NCI-H128 (cell line): Measurements from ENCODE around the gene PRRC2B.
A peak's percentile ranks its signal among the peaks of the same experiment; 100 is the strongest.

Source experiments
- DNase-seq: peaks from one replicate; lab custom pipeline; 2025; ENCODE audit not compliant: unreplicated experiment; lab: John Stamatoyannopoulos, UW

The PRRC2B gene

DNA sequence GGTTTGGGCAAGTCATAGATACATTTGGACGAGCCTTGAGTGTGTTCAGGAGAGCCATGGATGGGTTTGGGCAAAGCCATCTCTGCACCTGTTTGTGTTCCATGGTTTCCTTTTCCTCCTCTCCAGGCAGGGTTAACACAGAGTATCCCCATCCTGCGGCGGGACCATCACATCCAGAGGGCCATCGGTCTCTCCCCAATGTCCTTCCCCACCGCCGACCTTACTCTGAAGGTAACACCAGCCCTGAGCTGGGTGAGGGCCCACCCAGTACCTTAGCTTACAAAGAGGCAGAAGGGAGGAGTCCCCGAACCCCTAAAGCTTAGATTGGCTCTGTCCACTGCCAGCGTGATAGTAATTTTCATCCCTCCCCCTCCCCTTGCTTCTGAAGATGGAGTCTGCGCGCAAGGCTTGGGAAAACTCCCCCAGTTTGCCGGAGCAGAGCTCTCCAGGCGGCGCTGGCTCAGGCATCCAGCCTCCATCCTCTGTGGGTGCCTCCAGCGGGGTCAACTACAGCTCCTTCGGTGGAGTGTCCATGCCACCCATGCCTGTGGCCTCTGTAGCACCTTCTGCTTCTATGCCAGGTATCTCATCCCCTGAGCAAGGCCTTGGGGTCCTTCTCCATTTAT is 90.8 kb downstream of the PRRC2B start:
- no peak for DNase-seq

DNA sequence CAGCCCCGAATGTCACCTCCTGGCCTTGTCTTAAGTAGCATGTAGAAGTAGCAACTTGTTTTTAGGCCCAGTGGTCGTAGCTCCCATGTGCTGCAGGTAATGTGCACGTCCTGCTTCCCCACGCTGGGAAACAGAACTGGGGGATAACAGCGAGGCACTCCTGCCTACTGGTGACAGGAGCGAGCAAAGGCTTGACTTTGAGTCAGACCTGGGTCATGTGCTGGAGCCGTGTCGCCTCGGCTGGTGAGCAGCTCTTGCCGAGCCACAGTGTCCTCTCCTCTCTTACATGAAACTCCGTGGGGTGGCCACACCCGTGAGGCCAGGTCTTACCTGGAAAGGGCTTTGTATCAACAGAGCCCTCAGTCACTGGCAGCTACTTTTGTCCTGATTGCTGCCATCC is 91.3 kb downstream of the PRRC2B start:
- DNase-seq = no peak

DNA sequence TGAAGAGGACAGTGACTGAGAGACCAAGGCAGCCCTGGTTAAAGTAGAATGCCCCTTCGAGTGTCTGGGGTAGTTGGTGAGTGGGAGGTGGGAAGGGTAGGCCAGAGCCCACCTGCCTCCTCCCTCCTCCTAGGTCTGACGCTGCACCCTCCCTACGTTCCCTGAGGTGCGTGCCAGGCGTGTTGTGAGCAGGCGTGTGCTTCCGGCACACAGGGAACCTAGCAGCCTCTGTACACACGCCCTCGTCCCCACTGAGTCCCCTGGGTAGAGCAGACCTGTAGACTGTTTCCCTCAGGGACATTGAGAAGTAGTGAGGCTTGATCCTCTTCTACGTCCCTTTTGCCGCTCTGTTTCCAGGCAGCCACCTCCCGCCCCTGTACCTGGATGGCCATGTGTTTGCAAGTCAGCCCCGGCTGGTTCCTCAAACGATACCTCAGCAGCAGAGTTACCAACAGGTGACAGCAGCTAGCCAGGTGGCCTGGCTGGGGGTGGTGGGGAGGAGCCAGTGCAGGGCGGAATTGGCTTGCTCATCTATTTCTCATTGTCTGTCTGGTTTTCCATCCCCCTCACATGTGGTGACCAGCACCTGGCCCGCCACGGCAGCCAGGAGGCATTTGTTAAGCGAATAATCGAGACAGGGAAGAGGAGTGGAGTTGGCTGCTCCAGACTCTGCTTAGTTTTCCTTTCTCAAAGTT is 92.0 kb downstream of the PRRC2B start:
- no peak for DNase-seq

DNA sequence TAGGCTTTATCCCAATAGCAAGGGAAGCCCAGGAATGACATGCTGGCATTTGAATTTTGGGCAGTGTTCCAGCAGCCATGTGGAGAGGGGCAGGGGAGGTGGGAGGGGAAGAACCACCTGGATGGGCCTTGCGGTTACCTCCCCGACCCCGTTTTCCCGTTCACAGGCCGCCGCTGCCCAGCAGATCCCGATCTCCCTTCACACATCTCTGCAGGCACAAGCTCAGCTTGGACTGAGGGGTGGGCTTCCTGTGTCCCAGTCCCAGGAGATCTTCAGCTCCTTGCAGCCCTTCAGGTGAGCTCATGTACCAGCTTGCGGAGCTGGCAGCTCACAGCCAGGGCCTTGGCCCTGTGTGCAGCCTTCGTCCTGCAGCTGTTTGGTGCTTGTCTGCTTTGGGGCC is 93.1 kb downstream of the PRRC2B start:
- no peak for DNase-seq

DNA sequence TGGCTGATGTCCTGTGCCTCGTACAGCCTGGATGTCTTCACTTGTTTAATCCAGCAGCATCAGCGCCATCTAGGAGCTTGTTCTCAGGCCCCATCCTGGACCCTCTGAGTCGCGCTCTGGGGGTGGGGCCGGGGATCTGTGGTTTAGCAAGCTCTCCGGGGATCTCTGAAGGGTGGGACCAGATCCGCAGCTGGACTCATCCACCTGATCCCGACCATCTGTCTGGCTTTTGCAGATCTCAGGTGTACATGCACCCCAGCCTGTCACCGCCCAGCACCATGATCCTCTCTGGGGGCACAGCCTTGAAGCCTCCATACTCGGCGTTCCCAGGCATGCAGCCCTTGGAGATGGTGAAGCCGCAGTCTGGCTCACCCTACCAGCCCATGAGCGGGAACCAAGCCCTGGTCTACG is 93.7 kb downstream of the PRRC2B start:
- no peak for DNase-seq

DNA sequence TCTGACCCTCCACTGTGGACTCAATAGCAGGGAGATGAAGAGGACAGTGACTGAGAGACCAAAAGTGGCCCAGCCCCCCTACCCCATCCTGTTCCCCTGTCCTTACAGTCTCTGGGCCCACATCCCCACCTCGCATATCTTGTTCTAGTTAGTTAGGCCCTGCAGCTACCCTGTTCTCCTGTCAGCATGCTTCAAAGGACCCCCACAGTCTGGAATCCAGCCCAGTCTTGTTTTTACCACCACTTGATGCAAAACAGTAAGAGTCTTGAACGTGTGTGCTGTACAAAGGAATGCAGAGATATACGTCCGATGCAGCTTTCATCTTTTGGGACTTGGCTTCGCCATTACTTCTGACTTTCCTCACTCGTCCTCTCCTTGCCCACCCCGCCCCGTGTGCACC is 96.6 kb downstream of the PRRC2B start:
- no peak for DNase-seq

DNA sequence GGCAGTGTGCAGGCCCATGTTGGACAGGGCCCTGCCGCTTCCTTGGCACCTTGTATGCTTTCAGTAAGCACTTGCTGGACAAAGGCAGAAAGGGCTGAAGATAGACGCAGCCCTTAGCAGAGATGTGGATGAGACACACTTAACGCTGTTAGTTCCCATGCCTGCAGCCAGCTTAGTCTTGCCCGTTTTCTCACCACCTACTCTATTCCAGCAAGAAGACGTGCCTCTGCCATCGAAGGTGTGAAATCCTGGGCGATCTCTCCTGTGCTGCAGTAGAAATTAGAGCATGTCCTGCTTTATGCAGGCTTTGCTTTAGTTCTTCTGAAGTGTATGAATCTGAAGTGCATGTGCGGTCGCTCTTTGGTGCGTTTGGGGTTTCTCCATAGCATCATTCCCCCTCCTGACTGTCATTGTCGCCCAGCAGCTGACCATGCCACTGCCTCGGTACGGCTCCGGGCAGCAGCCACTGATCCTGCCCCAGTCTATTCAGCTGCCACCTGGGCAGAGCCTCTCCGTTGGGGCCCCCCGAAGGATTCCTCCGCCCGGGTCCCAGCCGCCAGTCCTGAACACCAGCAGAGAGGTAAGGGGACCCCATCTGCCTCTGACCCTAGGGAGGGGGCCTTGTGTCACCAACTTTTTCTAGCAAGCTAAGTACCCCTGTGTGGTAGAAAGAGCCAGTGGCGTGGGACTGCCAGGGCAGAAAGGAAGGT is 97.3 kb downstream of the PRRC2B start:
- no peak for DNase-seq

DNA sequence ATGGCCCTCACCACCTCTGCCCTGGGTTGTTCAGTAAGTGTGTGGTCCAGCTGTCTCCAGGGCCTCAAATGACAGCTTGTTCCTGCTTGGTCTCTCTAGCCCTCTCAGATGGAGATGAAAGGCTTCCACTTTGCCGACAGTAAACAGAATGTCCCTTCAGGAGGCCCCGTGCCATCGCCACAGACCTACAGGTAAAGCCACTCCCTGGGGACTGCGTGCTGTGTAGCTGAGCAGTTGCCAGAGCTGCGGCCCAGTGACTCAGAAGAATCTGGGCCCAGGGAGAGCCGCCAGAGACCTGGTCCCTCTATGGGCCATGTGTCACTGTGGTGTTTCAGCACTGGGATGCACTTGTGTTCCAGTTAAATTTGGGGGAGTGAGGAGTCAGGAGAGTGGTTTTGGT is 98.2 kb downstream of the PRRC2B start:
- no peak for DNase-seq

DNA sequence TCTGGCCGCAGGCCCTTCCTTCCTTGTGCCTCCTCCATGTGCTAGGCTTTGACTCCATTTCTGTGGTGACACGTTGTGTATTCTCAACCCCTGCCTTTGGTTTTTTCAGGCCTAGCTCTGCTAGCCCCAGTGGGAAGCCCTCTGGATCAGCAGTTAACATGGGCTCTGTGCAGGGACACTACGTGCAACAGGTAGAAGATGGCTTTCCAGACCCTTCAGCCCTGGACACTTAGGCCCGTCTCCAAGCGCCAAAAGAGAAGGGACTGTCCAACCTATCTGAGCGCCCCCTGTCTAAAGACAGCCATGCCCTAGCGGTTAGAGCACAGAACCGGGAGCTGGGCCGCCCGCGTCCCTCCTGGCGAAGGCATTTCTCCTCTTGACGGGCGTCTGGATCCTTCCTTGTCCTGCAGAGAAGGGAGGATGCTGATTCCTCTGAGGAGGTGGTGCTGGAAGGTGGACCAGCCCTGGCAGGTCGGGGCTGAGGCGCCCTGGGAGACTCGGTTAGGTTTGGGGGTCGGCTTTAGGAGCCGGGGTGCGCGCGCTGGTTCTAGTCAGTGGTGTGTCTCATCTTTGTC is 100.5 kb downstream of the PRRC2B start:
- DNase-seq = no peak

DNA sequence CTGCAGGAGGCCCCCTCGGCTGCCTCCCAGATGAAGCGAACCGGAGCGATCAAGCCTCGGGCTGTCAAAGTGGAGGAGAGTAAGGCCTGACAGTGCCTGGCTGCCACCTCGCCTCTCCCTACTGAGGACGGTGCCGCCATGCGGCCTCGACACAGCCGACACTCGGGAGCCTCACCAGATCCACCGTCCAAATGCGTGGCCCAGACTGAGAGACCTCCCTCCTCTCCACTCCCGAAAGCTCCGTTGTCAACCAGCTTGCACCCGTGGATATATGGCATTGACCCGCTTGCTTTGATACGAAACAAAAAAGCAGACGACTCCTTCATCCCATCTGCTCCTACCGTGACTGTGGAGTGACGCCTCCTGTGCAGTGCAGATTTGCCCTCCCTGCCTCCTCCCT is 101.9 kb downstream of the PRRC2B start:
- no peak for DNase-seq

DNA sequence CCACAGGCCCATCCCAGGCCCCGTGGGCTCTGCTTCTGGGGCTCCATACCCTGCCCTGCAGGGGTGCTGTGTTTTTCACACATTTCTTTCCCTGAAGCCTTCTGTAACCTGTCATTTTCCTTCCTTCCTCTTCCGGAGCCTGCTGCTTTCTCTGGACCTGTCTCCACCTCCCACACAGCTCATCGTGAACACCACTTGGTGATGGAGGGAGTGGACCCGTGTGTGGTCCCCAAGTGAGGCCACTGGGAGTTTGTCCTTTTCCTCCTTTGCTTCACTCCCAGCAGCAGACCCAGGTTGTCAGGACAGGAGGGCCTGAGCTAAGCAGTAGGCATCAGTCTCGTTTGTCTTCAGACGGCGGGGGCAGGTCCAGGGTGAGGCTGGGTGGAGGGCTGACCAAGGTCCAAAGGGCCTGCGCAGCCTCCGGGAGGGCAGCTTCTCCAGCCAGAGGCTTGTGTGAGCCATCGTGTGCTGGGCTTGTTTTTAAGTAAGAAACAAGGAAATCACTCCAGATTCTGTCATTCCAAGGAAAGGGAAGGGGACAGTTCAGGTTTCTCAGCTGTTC is 103.0 kb downstream of the PRRC2B start:
- no peak for DNase-seq

DNA sequence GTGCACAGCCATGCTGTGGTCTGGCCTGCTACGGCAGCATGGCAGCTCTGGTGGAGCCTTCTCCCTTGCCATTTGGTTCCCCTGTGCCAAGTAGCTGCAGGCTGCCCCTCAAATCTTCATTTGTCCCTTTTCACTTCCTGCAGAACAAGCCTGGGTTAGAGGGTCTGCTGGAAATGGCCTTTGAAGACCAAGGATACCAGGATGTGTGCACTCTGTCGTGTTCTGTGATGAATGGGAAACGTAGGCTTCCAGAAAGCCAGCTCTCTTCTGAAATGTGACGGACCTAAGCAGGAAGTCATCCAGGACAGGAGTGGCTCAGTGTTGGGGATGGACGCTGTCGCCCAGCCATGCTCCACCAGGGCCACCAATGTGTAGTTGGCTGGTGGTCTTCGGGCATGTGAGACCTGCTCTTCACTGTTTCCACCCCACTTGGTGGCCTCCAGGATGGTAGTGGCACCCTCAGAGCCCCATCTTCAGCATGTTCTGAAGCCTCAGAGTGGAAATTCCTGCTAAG is 105.4 kb downstream of the PRRC2B start:
- no peak for DNase-seq

DNA sequence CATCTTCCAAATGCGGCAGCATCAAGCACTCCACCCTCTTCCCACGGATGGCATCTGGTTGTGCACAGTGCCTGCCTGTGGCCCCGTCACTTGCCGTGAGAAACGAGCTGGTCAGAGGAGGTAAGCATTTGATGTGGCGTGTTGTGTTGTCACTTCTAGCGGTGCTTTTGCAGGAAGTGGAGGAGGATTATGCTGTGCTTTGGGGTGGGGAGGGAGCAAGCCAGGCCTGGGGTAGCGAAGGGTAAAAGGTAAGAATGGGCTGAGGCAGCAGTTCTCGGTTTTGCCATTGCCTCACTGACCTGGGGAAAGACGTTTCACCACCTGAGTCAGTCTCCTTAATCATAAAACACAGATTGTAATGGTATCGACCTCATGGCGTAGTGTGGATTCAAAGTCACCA is 106.5 kb downstream of the PRRC2B start:
- DNase-seq = no peak

DNA sequence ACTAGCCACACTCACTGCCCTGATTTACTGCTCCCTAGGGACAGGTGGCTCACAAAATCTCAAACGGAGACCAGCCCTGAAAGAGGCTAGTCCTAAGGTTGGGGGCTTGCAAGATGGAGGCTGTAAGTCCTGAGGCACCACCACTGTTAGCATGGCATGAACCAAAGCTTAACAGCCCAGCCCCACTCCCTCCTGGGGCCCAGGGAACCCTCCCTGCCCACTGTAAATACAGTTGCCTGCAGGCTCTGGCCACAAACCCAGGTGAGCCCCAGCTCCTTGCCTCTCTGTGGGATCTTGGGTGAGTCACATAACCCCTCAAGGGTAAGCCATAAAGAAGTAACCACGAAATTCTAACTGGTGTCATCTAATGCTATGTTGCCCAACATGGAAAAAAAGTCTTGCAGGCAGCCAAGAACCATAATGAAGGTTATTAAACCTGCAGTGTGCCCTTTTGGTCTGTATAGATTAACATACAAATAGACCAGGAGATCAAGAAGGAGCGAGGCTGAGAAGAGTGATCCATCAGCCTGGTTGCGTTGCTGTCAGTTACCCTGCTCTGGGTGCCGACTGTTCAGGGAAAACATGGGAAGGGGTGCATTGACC is 107.2 kb downstream of the PRRC2B start:
- DNase-seq = no peak

DNA sequence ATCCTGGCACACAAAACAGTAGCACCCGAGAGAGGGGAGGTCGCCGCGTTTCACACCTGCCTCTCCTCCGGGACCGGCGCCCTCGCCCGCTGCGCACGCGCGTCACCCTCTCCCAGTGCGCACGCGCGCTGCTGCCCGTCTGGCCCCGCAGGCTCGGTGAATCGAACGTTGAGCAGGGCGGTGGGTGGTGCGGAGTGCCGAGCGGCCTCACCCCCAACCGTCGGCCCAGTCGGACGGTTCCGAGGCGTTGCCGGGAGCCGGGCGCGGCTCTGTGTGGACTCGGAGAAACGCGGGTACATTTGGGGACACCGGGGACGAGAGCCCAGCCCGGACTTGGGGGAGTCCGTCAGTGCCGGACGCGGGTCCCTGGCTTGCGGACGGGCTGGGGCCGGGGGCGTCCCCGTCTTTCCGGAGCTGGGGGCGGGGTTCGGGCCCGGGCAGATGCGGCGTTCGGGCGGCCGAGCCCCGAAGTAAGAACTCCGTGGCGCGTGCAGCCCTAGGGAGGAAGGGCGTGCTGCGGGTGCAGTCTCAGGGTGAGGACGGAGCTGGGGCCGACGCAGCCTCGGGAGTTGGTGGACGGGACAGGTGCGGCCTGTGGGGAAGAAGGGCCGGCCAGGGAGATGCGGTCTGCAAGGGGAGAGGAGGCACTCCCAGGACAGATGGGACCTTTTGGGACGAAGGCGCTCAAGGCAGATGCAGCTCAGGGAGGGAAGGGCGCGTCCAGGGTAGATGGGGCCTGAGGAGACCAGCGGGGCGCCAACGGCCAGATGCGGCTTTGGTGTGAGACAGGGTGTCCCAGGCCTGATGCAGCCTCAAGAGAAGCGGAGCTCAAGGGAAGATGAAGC is 109.1 kb downstream of the PRRC2B start, which contains the start of gene POMT1:
Gene POMT1 (plus strand): TSS at position 138 of the 845 bp plus-strand sequence. CDS start 1,301 bp downstream, outside the sequence.
- DNase-seq = peak; percentile 90

DNA sequence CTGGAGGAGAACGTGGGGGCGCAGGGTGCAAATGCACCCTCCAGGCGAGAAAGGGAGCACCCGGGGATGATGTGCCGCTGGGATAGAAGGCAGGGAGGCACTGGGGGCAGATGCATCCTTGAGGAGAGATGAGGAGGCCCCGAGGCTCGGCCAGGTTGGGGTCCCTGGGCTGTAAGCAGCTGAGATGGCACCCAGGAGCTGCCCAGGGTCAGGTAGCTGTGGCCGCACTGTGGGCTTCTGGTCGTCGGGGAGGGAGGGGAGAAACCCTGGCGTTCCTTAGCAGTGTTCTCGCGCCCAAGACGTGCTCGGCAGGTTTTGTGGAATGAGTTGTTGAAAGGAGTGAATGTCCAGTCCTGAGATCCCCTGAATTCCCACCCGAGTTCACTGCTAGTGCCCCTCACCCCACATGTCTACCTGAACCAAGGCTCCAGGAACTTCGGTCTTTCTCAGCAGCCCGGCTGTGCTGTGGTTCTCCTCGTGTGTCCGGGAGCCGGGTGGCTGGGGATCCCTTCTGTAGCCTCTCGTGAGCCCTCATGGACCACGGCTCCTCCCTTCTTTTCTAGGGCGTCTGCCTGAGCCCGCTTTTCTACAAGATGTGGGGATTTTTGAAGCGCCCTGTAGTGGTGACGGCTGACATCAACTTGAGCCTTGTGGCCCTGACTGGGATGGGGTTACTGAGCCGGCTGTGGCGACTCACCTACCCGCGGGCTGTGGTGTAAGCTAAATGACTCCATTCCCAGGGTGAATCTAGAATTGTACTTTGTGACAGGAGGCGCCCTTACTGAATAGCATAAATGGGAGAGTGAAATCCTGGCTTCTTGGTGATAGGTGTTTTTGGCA is 110.0 kb downstream of the PRRC2B start:
- no peak for DNase-seq

DNA sequence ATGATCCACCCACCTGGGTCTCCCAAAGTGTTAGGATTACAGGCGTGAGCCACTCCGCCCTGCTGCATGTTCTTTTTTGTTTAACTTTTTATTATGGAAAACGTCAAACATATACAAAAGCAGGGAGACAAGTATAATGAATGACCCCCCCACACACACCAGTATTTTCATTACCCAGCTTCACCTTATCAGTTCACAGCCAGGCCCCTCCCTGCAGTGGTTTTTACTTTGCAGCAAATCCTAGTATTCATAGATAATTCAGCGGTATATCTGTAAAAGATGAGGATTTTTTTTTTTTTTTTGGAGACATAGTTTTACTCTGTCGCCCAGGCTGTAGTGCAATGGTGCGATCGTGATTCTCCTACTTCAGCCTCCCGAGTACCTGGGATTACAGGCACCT is 111.1 kb downstream of the PRRC2B start:
- no peak for DNase-seq

DNA sequence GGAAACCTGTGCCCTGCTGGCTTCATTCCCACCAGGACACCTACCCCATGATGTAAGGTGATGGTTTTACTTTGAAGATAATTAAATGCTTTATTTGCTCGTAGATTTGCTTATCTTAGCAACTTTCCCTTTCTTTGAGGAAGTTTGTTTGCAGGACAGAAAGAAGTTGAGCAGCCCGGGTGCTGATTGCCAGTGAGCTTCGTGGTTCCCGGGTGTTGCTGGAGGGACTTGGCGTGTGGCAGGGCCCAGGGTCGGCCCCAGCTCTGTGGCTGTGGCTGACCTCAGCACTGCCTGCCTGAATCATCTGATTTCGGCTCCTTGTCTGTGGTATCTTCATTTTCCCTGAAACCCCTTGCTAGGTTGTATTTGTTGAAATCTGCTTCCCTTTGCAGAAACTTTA is 117.5 kb downstream of the PRRC2B start:
- no peak for DNase-seq

DNA sequence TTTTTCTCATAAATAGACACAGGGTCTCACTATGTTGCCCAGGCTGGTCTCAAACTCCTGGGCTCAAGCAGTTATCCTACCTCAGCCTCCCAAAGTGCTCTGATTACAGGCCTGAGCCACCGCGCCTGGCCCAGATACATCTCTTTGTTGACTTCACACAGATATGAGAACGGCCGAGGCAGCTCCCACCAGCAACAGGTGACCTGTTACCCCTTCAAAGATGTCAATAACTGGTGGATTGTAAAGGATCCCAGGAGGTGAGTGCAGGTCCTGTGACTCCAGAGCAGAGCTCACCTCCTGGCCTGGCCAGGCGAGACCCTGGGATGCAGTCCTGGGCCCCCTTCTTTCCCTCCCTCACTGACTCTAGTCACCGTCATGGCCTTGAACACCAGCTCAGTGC is 118.0 kb downstream of the PRRC2B start:
- DNase-seq = no peak
